ENCODE measurements around the gene AGAP1. TPM values are rescaled to one million over a fixed set of nuclear protein-coding genes. Genes with fewer than 3 reads are reported as not detected.

Gene AGAP1
- total and polyA plus RNA-seq, 10 donors: 1.1 to 26.6 (median 11.3) TPM

DNA sequence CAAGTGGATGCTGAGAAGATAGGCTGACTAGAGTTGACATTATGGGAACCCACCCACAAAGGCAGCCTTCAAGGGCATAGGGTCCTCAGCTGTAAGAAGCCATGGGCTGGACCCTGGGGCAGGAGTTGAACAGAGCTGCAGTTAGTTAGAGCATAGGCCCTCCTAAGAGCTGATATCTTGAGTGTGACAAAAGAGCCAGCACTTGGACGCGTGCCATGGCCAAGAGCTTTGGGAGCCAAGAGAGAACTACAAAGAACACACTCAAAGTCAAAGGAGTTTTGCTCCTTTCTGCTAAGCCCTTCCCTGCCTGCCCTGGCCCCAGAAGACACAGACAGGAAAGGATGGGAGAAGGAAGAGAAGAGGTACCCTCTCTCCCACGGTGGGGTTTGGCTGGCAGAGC is 29.9 kb upstream of the AGAP1 start:
- Histone ChIP-seq H3K4me1 (peaks cover 0 to 3% (median under 1%) of the 10 kb centered on the region in 6 donors), H3K36me3 (no peaks in the 10 kb centered on the region), H3K27ac (no peak overlapping the region), H3K4me3 (no peak overlapping the region), H3K27me3 (replicated peaks in 1 of 7) (peaks cover 0 to 22% (median 0%) of the 10 kb centered on the region in 7 donors), H3K9me3 (no peaks in the 10 kb centered on the region)
- 74 to 88% (median 82%) methylated on average over 3 of the region's 3 CpGs for WGBS, 5 donors
- intact Hi-C loops (cut with DNase I; ENCODE audit: low total_unique reads): no loop called here
- DNase-seq: no peak
- TF ChIP-seq, protein P1, sequence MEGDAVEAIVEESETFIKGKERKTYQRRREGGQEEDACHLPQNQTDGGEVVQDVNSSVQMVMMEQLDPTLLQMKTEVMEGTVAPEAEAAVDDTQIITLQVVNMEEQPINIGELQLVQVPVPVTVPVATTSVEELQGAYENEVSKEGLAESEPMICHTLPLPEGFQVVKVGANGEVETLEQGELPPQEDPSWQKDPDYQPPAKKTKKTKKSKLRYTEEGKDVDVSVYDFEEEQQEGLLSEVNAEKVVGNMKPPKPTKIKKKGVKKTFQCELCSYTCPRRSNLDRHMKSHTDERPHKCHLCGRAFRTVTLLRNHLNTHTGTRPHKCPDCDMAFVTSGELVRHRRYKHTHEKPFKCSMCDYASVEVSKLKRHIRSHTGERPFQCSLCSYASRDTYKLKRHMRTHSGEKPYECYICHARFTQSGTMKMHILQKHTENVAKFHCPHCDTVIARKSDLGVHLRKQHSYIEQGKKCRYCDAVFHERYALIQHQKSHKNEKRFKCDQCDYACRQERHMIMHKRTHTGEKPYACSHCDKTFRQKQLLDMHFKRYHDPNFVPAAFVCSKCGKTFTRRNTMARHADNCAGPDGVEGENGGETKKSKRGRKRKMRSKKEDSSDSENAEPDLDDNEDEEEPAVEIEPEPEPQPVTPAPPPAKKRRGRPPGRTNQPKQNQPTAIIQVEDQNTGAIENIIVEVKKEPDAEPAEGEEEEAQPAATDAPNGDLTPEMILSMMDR (IDR thresholded peaks at IDR 0.05 in 8 of 11, conservative IDR thresholded peaks at IDR 0.05 in 3 of 11): no peak
- TF ChIP-seq POLR2AphosphoS5 (IDR thresholded peaks at IDR 0.05): no peak
- no peak for TF ChIP-seq POLR2A (IDR thresholded peaks at IDR 0.05)

DNA sequence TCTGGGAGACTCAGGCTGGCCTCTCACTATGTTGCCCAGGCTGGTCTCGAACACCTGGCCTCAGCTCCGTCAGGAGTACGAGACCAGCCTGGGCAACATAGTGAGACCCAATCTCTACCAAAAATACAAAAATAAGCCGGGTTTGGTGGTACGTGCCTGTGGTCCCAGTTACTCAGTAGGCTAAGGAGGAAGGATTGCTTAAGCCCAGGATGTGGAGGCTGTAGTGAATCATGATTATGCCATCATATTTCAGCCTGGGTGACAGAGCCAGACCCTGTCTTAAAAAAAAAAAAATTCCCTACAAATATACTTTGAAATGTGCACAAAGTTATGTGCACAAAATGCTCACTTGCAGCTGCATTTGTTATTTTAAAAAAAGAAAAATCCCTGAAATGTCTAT is 26.3 kb upstream of the AGAP1 start:
- TF ChIP-seq POLR2A (IDR thresholded peaks at IDR 0.05) (no peak), POLR2AphosphoS5 (IDR thresholded peaks at IDR 0.05) (no peak)
- TF ChIP-seq, protein P1 (IDR thresholded peaks at IDR 0.05 in 8 of 11, conservative IDR thresholded peaks at IDR 0.05 in 3 of 11): no peak
- intact Hi-C loops (cut with DNase I; ENCODE audit: low total_unique reads): no loop called here
- WGBS, 5 donors: 81 to 86% (median 83%) methylated on average over 5 of the region's 5 CpGs
- Histone ChIP-seq H3K27me3 (replicated peaks in 1 of 7) (peaks cover 0 to 13% (median 0%) of the 10 kb centered on the region in 7 donors), H3K4me3 (no peak overlapping the region), H3K9me3 (no peaks in the 10 kb centered on the region), H3K4me1 (no peaks in the 10 kb centered on the region), H3K27ac (no peak overlapping the region), H3K36me3 (no peaks in the 10 kb centered on the region)
- no peak for DNase-seq

DNA sequence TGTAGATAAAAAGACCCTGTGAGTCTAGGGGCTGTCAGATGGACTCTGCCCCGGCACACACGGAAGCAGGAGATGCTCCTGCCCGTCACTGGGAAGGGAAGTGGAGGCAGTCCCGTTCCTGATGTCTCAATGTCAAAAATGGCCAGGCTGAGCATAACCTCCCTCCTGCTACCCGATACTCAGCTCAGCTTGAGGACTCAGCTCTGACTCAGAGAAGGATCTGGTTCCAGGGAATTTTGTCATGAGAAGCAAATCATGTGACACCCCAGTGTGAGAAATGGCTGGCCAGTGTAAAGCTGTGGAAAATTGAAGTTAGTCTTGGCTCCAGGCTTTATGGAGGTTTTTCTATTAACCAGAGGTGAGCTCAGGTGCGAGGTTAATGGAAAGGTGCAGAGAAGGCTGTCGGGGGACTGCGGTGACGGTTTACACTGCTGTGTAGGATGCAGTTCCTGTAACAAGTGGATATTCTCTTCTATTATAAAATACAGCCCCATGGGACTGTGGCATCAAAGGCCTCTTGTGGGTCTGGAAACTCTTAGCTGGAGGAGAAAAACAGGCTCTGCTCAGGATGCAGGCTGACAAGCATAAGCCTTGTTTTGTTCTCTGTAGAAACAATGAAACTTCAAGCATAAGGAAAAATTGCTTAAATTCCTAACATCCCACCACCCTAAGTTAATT is 24.7 kb upstream of the AGAP1 start:
- 50 to 71% (median 60%) methylated on average over 9 of the region's 9 CpGs for WGBS, 5 donors
- H3K36me3 ChIP-seq: no peaks in the 10 kb centered on the region
- no peaks in the 10 kb centered on the region for H3K4me1 ChIP-seq
- peaks cover 0 to 1% (median 0%) of the 10 kb centered on the region in 8 donors for H3K9me3 ChIP-seq
- intact Hi-C loops (cut with DNase I; ENCODE audit: low total_unique reads): no loop called here
- TF ChIP-seq POLR2A (IDR thresholded peaks at IDR 0.05) (no peak), POLR2AphosphoS5 (IDR thresholded peaks at IDR 0.05) (no peak)
- TF ChIP-seq, protein P1 (IDR thresholded peaks at IDR 0.05 in 8 of 11, conservative IDR thresholded peaks at IDR 0.05 in 3 of 11): no peak
- no peak overlapping the region for H3K4me3 ChIP-seq
- H3K27ac ChIP-seq: no peak overlapping the region
- H3K27me3 ChIP-seq (replicated peaks in 1 of 7): peaks cover 0 to 5% (median 0%) of the 10 kb centered on the region in 7 donors
- no peak for DNase-seq

DNA sequence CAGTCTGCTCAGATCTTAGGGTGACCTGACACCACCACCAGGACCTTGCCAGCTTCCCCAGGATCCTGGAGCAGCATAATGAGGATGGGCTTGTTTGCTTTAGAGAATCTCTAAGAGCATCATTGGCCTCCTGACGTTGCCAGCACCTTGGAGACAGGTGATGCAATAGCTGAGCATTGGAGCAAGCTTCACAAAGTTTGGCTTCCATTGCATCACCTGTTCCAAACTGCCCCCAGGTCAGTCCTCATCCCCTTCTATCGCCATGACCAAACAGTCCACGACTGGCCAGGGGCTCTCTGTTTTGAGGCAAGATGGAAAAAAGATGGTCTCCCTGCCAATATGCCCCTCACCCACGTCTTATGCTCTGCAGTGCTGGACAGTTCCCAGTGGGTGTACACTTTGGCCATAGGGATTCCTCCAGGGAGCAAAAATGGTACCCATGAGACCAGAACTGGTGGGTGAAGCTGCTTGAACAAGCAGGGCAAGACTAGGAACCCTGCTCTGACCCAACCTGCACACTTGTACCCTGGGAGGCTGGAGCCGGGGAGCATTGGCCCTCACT is 22.6 kb upstream of the AGAP1 start:
- 77 to 89% (median 79%) methylated on average over 3 to 5 of the region's 5 CpGs for WGBS, 5 donors
- Histone ChIP-seq H3K27me3 (replicated peaks in 1 of 7) (no peaks in the 10 kb centered on the region), H3K9me3 (peaks cover 0 to 21% (median 7%) of the 10 kb centered on the region in 8 donors), H3K27ac (no peak overlapping the region), H3K4me3 (no peak overlapping the region), H3K36me3 (no peaks in the 10 kb centered on the region), H3K4me1 (no peaks in the 10 kb centered on the region)
- TF ChIP-seq, protein P1 (IDR thresholded peaks at IDR 0.05 in 8 of 11, conservative IDR thresholded peaks at IDR 0.05 in 3 of 11): no peak
- TF ChIP-seq POLR2A (IDR thresholded peaks at IDR 0.05) (no peak), POLR2AphosphoS5 (IDR thresholded peaks at IDR 0.05) (no peak)
- intact Hi-C loops (cut with DNase I; ENCODE audit: low total_unique reads): no loop called here
- DNase-seq: no peak

Data from spleen (tissue), 11 donors.